PC-3 (cell line): ENCODE results near the gene KCNK16. TPM values are rescaled to one million over a fixed set of nuclear protein-coding genes. Genes with fewer than 3 reads are reported as not detected.

ENCODE experiments used
- ATAC-seq: fragments of 200-7000 bp; cut with Tn5 transposase; 2 replicates; pipeline ENCODE4 v1.9.1; 2020; ENCODE audit warnings: mild to moderate bottlenecking, moderate library complexity
- BruUV-seq: library from RNA; stranded (reverse); fragments of 400-500 nt; replicated peaks from 2 replicates; lab custom pipeline; 2021; lab: Mats Ljungman, UMichigan
- CTCF ChIA-PET: fragments of 300-600 bp; sonication (Branson Sonifier 250); formaldehyde crosslinking; loops from one replicate; lab custom pipeline; 2022; ENCODE audit warnings: antibody characterized with exemption; lab: Charles Lee
- POLR2A ChIA-PET: fragments of 300-600 bp; sonication (Branson Sonifier 250); formaldehyde crosslinking; loops from one replicate; lab custom pipeline; 2022; ENCODE audit warnings: antibody characterized with exemption; ENCODE audit not compliant: unreplicated experiment; lab: Charles Lee
- DNase-seq: peaks from one replicate; pipeline ENCODE4 v3.0.0-alpha.2; 2015
- H2AFZ ChIP-seq: fragments of 300-600 bp; sonication (generic); 2 replicates; pipeline ENCODE4 v1.6.0; 2016; ENCODE audit warnings: antibody characterized with exemption, low read length
- H3F3A ChIP-seq: fragments of 300-600 bp; sonication (generic); one replicate; pipeline ENCODE4 v1.6.0; 2017; ENCODE audit warnings: antibody characterized with exemption, low read length, control low read depth, mild to moderate bottlenecking; ENCODE audit not compliant: unreplicated experiment
- H3K27ac ChIP-seq: fragments of 300-600 bp; sonication (generic); 2 replicates; pipeline ENCODE4 v1.5.1; 2016; ENCODE audit warnings: mild to moderate bottlenecking, low read length
- H3K27me3 ChIP-seq: fragments of 300-600 bp; sonication (generic); 2 replicates; pipeline ENCODE4 v1.6.1; 2016; ENCODE audit warnings: low read length, mixed read lengths
- H3K36me3 ChIP-seq: fragments of 300-600 bp; sonication (generic); 2 replicates; pipeline ENCODE4 v1.6.1; 2016; ENCODE audit warnings: low read depth, mixed run types, low read length, mixed read lengths
- H3K4me1 ChIP-seq: fragments of 300-600 bp; sonication (generic); 2 replicates; pipeline ENCODE4 v1.5.1; 2016; ENCODE audit warnings: low read length; ENCODE audit not compliant: insufficient read depth
- H3K4me2 ChIP-seq: fragments of 300-600 bp; sonication (generic); 2 replicates; pipeline ENCODE4 v1.6.0; 2016; ENCODE audit warnings: low read length
- H3K4me3 ChIP-seq: fragments of 300-600 bp; sonication (generic); 2 replicates; pipeline ENCODE4 v1.5.1; 2016; ENCODE audit warnings: mild to moderate bottlenecking, low read length, mixed read lengths
- H3K79me2 ChIP-seq: fragments of 300-600 bp; sonication (generic); 2 replicates; pipeline ENCODE4 v1.6.1; 2017; ENCODE audit warnings: low read length, mixed read lengths
- H3K9ac ChIP-seq: fragments of 300-600 bp; sonication (generic); 2 replicates; pipeline ENCODE4 v1.6.0; 2016; ENCODE audit warnings: mild to moderate bottlenecking, low read length
- H3K9me2 ChIP-seq: fragments of 300-600 bp; sonication (generic); replicated peaks from 2 replicates; pipeline ENCODE4 v1.6.1; 2016; ENCODE audit warnings: mixed run types, low read length, mixed read lengths
- H3K9me3 ChIP-seq: fragments of 300-600 bp; sonication (generic); 2 replicates; pipeline ENCODE4 v1.6.1; 2016; ENCODE audit warnings: low read length, mixed read lengths
- H4K20me1 ChIP-seq: fragments of 300-600 bp; sonication (generic); 2 replicates; pipeline ENCODE4 v1.6.1; 2016; ENCODE audit warnings: low read length, mixed read lengths
- CTCF ChIP-seq: fragments of 300-600 bp; sonication (generic); conservative IDR thresholded peaks from 2 replicates; pipeline ENCODE4 v1.5.1; 2017; ENCODE audit warnings: antibody characterized with exemption, low read depth, mild to moderate bottlenecking, low read length
- EZH2 ChIP-seq: fragments of 300-600 bp; sonication (generic); IDR thresholded peaks from one replicate; pipeline ENCODE4 v1.6.1; 2017; ENCODE audit warnings: antibody characterized with exemption, mild to moderate bottlenecking, low read length; ENCODE audit not compliant: unreplicated experiment
- EZH2phosphoT487 ChIP-seq: fragments of 300-600 bp; sonication (generic); IDR thresholded peaks from 2 replicates; pipeline ENCODE4 v1.6.1; 2018; ENCODE audit warnings: mild to moderate bottlenecking, antibody characterized with exemption, low read length, borderline replicate concordance
- intact Hi-C: fragments of 100-400 bp; cut with micrococcal nuclease; formaldehyde crosslinking; loops from 2 replicates; pipeline ENCODE4 v1.9.0; 2023
- total RNA-seq: library from RNA; depleted of rRNA; stranded (reverse); fragments of >200 nt; gene quantifications from 2 replicates; pipeline ENCODE4 v1.2.3, GENCODE V29; 2014

The KCNK16 gene
- total RNA-seq, 1 experiment from 2014 or later: not detected

GRCh38 chr6:39274471-39274870 lies 48.0 kb downstream of the KCNK16 start:
- H3K4me3 ChIP-seq: no peak overlapping the region
- H3K9me3 ChIP-seq: no peaks in the 10 kb centered on the region
- no peaks in the 10 kb centered on the region for H3K27me3 ChIP-seq
- DNase-seq (no peak), ATAC-seq (no peak)
- H3K9me2 ChIP-seq: no peaks in the 10 kb centered on the region
- H3K4me2 ChIP-seq: no peak overlapping the region
- H3K27ac ChIP-seq: no peak overlapping the region
- ChIA-PET POLR2A (no interaction called here), CTCF (no interaction called here)
- H4K20me1 ChIP-seq: no peaks in the 10 kb centered on the region
- H3K79me2 ChIP-seq: no peaks in the 10 kb centered on the region
- no peak overlapping the region for H3K9ac ChIP-seq
- H2AFZ ChIP-seq: no peak overlapping the region
- BruUV-seq: no TSS peak
- H3K36me3 ChIP-seq: no peaks in the 10 kb centered on the region
- no peaks in the 10 kb centered on the region for H3F3A ChIP-seq
- TF ChIP-seq EZH2 (no peak), CTCF (no peak), EZH2phosphoT487 (no peak)
- intact Hi-C loops: no loop called here
- H3K4me1 ChIP-seq: peaks cover 1% of the 10 kb centered on the region; the same call in 1 of the 2 replicates

DNA sequence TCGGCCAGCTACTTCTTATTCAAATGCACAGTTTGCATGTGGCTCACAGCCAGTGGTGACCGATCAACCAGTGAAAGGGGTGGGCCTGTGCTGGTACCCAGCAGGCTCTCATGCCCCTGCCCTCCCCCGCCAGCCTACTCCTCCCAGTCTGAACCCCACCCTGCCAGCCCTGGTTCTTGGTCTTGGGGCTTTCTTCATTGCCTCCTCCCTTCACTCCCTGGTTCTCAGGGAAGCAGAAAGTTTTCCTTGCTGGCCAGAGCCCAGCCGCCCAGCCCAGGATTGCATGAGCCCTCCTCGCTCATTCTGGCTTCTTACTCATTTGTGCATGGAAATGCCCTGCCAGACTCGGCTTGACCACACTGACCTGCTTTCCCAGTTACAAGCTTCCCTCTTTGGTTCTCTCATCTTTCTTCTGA lies 49.1 kb downstream of the KCNK16 start:
- TF ChIP-seq CTCF (no peak), EZH2 (no peak), EZH2phosphoT487 (no peak)
- Histone ChIP-seq H3F3A (no peaks in the 10 kb centered on the region), H3K4me2 (no peak overlapping the region), H3K27ac (no peak overlapping the region), H2AFZ (no peak overlapping the region), H4K20me1 (no peaks in the 10 kb centered on the region), H3K9me3 (no peaks in the 10 kb centered on the region), H3K36me3 (no peaks in the 10 kb centered on the region), H3K4me1 (no peaks in the 10 kb centered on the region), H3K27me3 (no peaks in the 10 kb centered on the region), H3K9ac (no peak overlapping the region), H3K9me2 (no peaks in the 10 kb centered on the region), H3K4me3 (no peak overlapping the region), H3K79me2 (no peaks in the 10 kb centered on the region)
- ChIA-PET CTCF (no interaction called here), POLR2A (no interaction called here)
- BruUV-seq: no TSS peak
- no peak for ATAC-seq
- intact Hi-C loops: no loop called here
- no peak for DNase-seq

DNA sequence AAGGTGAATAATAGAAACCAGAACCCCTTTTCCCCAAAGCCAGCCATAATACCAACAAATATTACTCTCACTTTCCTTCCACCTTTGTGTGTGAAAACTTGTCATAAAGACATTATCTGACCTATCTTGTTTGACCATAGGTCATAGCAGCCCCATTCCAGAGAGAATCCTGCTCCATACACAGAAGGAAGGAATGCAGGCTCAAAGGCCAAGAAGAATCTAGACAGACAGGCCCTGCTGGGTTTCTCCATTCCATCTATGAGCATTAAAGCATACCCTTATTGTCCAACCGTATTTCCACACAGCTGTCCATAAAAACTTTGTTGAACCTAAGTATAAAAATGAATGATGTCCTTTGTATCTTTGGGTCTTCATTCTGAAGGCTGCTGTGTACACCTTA lies 52.5 kb downstream of the KCNK16 start:
- Histone ChIP-seq H3K9me2 (no peaks in the 10 kb centered on the region), H3K9me3 (no peaks in the 10 kb centered on the region), H3K27ac (no peak overlapping the region), H3K79me2 (no peaks in the 10 kb centered on the region), H2AFZ (no peak overlapping the region), H3K4me3 (no peak overlapping the region), H3K4me2 (0 out of 2 replicates have a peak overlapping the region, but pooled peaks have one; percentile 26), H3K9ac (no peak overlapping the region), H3K36me3 (no peaks in the 10 kb centered on the region), H3F3A (no peaks in the 10 kb centered on the region), H4K20me1 (no peaks in the 10 kb centered on the region), H3K4me1 (peaks cover 4% of the 10 kb centered on the region; the same call in 1 of the 2 replicates), H3K27me3 (no peaks in the 10 kb centered on the region)
- DNase-seq: peak; percentile 46
- POLR2A ChIA-PET: no interaction called here
- no TSS peak for BruUV-seq
- ATAC-seq: no peak
- TF ChIP-seq EZH2: no peak
- no peak for TF ChIP-seq EZH2phosphoT487
- TF ChIP-seq CTCF: no peak
- CTCF ChIA-PET: no interaction called here
- intact Hi-C loops: no loop called here
